Body of pancreas (tissue), 4 donors: Measurements from ENCODE around the gene MORN2.

Source experiments
- POLR2A ChIP-seq, 3 donors: fragments of 450-650 bp; IDR thresholded peaks; one replicate each; pipeline ENCODE4 v1.6.1; 2016; ENCODE audit warnings: antibody characterized with exemption in 3 of 3, mild to moderate bottlenecking in 2 of 3
- TF ChIP-seq, protein P1 (sequence below), 7 experiments: fragments of 450-650 bp in 4 of 7; fragments of 200-600 bp in 3 of 7; sonication (generic) in 3 of 7; IDR thresholded peaks; one replicate each; pipeline ENCODE4 v1.5.1; 2016 to 2019; ENCODE audit warnings: antibody characterized with exemption in 7 of 7

DNA sequence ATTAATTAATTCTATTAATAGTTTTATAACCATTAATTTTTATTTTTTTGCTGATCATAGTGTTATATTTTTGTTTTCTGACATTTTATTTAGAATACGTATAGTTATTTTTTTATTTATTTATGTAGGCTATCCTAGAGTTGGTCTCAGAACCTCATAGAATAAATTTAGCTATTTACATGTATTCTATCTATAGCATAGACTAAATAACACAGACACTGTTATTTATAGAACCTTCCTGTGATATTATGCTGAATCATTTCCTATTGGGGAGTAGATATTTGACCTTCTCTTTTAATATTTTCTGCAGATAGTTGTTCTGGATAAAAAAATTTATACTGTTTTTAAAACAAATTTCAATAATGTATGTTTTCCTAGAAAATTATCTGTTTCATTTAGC, 34.1 kb downstream of the MORN2 start:
- TF ChIP-seq POLR2A (IDR thresholded peaks at IDR 0.05) = no peak
- TF ChIP-seq, protein P1, sequence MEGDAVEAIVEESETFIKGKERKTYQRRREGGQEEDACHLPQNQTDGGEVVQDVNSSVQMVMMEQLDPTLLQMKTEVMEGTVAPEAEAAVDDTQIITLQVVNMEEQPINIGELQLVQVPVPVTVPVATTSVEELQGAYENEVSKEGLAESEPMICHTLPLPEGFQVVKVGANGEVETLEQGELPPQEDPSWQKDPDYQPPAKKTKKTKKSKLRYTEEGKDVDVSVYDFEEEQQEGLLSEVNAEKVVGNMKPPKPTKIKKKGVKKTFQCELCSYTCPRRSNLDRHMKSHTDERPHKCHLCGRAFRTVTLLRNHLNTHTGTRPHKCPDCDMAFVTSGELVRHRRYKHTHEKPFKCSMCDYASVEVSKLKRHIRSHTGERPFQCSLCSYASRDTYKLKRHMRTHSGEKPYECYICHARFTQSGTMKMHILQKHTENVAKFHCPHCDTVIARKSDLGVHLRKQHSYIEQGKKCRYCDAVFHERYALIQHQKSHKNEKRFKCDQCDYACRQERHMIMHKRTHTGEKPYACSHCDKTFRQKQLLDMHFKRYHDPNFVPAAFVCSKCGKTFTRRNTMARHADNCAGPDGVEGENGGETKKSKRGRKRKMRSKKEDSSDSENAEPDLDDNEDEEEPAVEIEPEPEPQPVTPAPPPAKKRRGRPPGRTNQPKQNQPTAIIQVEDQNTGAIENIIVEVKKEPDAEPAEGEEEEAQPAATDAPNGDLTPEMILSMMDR (IDR thresholded peaks at IDR 0.05) = no peak
